NT2/D1 (cell line): ENCODE results near the gene TRMT6.

Experiments
- DNase-seq: peaks from one replicate; pipeline ENCODE4 v3.0.0-alpha.2; 2011; ENCODE audit warnings: low read depth, low spot score
- H3K27me3 ChIP-seq: 2 replicates; pipeline ENCODE4 v1.6.0; 2011; ENCODE audit warnings: mild to moderate bottlenecking; ENCODE audit not compliant: insufficient read length, insufficient read depth
- H3K36me3 ChIP-seq: 2 replicates; pipeline ENCODE4 v1.6.1; 2011; ENCODE audit warnings: mild to moderate bottlenecking, low read length, mixed read lengths; ENCODE audit not compliant: insufficient read depth, insufficient read length
- H3K4me1 ChIP-seq: 2 replicates; pipeline ENCODE4 v1.5.1; 2011; ENCODE audit not compliant: insufficient read depth, insufficient read length
- H3K4me3 ChIP-seq: 2 replicates; pipeline ENCODE4 v1.5.1; 2011; ENCODE audit warnings: low read depth; ENCODE audit not compliant: insufficient read length
- H3K9ac ChIP-seq: 2 replicates; pipeline ENCODE4 v1.6.0; 2011; ENCODE audit warnings: low read depth; ENCODE audit not compliant: insufficient read length
- H3K9me3 ChIP-seq: 2 replicates; pipeline ENCODE4 v1.5.1; 2011; ENCODE audit warnings: mild to moderate bottlenecking, low read length; ENCODE audit not compliant: insufficient read depth
- SUZ12 ChIP-seq: IDR thresholded peaks from 2 replicates; pipeline ENCODE4 v1.6.1; 2011; ENCODE audit not compliant: insufficient read length, insufficient read depth; ENCODE audit errors: extremely low read depth
- YY1 ChIP-seq: IDR thresholded peaks from 2 replicates; pipeline ENCODE4 v1.6.1; 2011; ENCODE audit not compliant: insufficient read length, insufficient read depth
- ZNF274 ChIP-seq: IDR thresholded peaks from 2 replicates; pipeline ENCODE4 v1.6.1; 2011; ENCODE audit warnings: mild to moderate bottlenecking, low read depth, low read length

The TRMT6 gene

DNA sequence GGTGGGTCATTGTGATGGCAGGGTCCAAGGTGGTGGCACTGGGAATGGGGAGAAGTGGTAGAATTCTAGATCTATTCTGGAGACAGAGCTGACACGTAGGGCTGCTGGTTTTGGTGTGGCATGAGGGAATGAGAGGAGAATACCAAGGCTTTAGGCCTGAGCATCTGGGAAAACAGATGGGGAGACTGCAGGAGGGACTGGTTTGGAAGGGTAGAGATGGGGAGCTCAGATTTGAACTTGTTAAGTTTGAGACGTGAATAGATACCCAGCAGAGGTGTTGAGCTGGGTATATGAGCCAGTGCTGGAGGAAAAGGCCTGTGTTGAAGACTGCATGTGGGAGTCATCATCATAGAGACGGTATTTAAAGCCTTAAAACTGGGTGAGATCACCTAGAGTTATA, 17.5 kb downstream of the TRMT6 start:
- no peak overlapping the region for H3K9ac ChIP-seq
- H3K27me3 ChIP-seq = no peaks in the 10 kb centered on the region
- H3K9me3 ChIP-seq = no peaks in the 10 kb centered on the region
- peaks cover under 1% of the 10 kb centered on the region for H3K36me3 ChIP-seq
- TF ChIP-seq SUZ12 (no peak), YY1 (no peak), ZNF274 (no peak)
- H3K4me1 ChIP-seq = no peaks in the 10 kb centered on the region
- H3K4me3 ChIP-seq = no peak overlapping the region
- DNase-seq = no peak

DNA sequence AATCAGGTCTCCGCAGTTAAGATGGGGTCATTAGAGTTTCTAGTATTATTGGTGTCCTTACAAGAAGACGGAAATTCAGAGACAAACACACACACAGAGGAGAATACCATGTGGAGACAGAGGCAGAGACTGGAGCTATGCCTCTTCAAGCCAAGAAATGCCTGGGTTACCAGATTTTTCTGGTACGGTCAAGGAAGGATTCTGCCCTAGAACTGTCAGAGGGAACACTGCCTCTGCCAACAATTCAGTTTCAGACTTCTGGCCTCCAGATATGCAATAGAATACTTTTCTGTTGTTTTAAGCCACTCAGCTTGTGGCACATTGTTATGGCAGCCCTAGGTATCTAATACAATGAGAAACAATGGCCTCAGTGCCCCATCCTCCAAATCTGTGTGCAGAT, 18.9 kb downstream of the TRMT6 start:
- Histone ChIP-seq H3K4me3 (no peak overlapping the region), H3K4me1 (no peaks in the 10 kb centered on the region), H3K9ac (no peak overlapping the region), H3K27me3 (no peaks in the 10 kb centered on the region), H3K9me3 (no peaks in the 10 kb centered on the region), H3K36me3 (no peaks in the 10 kb centered on the region)
- no peak for DNase-seq
- TF ChIP-seq SUZ12 = no peak
- TF ChIP-seq ZNF274 = no peak
- no peak for TF ChIP-seq YY1

DNA sequence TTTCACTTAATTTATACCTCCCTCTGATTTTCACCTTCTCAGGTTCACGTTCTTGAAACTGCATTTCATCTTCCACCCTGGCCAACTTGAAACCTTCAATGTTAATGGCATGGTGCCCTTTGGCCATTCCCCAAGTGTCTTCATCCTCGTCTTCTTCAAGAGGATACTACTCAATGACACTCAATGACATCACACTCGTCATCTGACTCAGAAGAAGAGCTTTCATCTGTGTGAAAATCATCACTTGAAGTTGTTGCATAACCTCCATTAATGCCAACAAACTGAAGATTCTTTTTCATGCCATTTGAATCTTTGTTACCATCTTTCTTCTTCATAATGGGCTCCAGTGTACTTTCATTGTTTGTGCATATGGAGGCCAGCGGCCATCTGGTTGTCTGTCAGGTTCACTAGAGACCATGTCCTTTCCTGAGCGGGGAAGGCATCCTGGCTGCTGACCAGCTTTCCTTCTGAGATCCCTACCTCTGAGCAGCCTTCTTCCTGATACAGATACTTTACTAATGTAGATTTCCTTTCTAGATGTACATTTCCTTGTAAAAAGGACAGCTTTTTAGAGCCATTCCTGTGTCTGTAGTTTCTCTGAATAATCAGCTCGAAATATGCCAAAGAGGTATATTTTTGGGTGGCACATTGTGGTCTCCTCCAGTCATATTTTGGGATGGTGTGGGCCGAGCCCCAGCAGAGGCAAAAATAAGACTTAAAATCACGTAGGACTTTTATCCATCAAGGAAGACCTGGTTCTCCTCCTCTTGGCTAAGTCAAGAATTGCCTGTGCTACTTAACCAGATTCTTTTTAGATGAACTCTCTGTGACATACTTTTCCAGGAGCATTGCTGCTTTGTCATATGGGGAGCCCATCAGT, 21.3 kb downstream of the TRMT6 start:
- Histone ChIP-seq H3K9ac (no peak overlapping the region), H3K36me3 (no peaks in the 10 kb centered on the region), H3K9me3 (no peaks in the 10 kb centered on the region), H3K27me3 (no peaks in the 10 kb centered on the region), H3K4me3 (no peak overlapping the region), H3K4me1 (no peaks in the 10 kb centered on the region)
- DNase-seq = no peak
- TF ChIP-seq SUZ12 (no peak), YY1 (no peak), ZNF274 (no peak)

DNA sequence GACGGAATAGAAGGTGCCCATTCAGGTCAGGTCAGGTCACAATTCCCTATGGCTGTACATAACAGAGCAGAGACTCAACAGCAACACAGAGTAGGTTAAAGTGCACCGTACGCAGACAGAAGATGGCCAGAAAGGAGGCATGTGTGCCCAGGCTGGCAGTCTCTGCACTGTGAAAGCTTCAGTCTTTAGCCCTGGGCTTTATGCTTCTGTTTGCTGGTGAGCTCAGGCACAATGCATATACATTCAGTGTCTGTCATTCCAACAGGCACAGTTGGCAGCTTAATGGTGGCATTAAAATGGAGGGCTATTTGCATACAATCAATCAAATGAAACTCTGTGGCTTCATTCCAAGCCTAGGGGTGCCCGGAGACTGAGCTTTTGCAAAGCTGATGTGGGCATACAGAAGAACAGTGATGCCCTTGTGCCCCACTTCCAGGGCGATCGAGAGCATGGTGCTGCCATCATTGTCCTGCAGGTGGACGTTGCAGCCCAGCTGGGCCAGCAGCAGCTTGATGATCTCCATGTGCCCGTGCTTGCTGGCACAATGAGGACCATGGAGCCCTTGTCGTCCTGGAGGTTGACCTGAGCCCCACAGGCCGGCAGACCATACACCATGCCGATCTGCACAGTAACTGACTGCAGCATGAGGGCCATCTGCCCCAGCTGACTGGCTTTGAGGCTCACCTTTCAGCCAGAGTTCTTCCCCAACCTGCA, 22.4 kb downstream of the TRMT6 start:
- TF ChIP-seq YY1 (no peak), ZNF274 (no peak), SUZ12 (no peak)
- H3K9me3 ChIP-seq = no peaks in the 10 kb centered on the region

DNA sequence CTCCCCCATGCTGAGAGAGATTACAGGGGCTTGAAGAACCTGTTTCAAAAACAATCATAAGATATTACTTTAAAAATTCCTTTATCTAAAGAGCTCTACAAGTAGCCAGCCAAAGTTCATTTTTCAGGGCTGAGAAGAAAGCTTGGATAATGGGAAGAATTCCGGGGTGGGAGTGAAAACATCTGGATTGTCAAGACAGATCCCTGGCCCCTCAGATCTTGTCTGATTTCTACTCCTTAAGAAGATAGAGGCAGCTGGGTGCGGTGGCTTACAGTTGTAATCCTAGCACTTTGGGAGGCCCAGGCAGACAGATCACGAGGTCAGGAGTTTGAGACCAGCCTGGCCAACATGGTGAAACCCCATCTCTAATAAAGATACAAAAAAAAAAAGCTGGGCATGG, 24.8 kb downstream of the TRMT6 start:
- Histone ChIP-seq H3K27me3 (no peaks in the 10 kb centered on the region), H3K9me3 (no peaks in the 10 kb centered on the region), H3K9ac (no peak overlapping the region), H3K4me1 (no peaks in the 10 kb centered on the region), H3K36me3 (no peaks in the 10 kb centered on the region), H3K4me3 (no peak overlapping the region)
- TF ChIP-seq ZNF274 (no peak), YY1 (no peak)
- no peak for DNase-seq

More for the DNA sequence above, 22.4 kb downstream of the TRMT6 start:
- no peak for DNase-seq
- Histone ChIP-seq H3K36me3 (no peaks in the 10 kb centered on the region), H3K9ac (no peak overlapping the region), H3K4me3 (no peak overlapping the region), H3K4me1 (no peaks in the 10 kb centered on the region), H3K27me3 (no peaks in the 10 kb centered on the region)

DNA sequence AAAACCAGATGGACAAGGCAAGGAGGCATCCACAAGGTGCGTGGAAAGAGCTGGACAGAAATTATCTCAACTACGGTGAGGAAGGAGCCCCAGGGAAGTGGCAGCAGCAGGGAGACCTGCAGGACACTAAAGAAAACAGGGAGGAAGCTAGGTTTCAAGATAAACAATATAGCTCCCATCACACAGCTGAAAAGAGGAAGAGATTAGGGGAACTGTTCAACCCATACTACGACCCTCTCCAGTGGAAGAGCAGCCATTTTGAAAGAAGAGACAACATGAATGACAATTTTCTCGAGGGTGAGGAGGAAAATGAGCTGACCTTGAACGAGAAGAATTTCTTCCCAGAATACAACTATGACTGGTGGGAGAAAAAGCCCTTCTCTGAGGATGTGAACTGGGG, 26.8 kb downstream of the TRMT6 start:
- TF ChIP-seq YY1 (no peak), SUZ12 (no peak), ZNF274 (no peak)
- DNase-seq = no peak
- Histone ChIP-seq H3K36me3 (no peaks in the 10 kb centered on the region), H3K9me3 (no peaks in the 10 kb centered on the region), H3K27me3 (no peaks in the 10 kb centered on the region), H3K4me1 (peaks cover 4% of the 10 kb centered on the region), H3K9ac (no peak overlapping the region), H3K4me3 (no peak overlapping the region)

DNA sequence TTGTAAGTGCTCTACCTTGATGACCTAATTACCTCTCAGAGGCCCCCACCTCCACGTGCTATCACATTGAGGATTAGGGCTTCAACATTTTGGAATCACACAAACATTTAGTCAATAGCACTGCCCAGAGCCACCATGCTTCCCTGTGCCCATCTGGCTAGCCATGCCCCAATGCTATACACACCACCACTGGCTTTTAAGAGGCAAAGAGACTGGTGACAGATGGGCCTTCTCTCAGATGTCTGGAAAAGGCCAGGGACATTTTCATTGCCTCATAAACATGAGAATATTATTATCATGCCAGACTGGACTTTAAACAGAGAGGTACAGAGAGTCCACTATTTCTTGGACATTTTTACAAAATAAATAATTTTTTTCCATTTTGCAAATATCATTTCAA, 29.8 kb downstream of the TRMT6 start:
- peaks cover 4% of the 10 kb centered on the region for H3K4me1 ChIP-seq
- DNase-seq = no peak
- H3K27me3 ChIP-seq = no peaks in the 10 kb centered on the region
- no peaks in the 10 kb centered on the region for H3K36me3 ChIP-seq
- no peak overlapping the region for H3K4me3 ChIP-seq
- TF ChIP-seq SUZ12 (no peak), ZNF274 (no peak), YY1 (no peak)
- no peaks in the 10 kb centered on the region for H3K9me3 ChIP-seq
- no peak overlapping the region for H3K9ac ChIP-seq
